Stimulated activated CD4-positive, alpha-beta T cell treated with anti-CD3 and anti-CD28 coated beads, Interleukin-2, amount 100 ng/mL, for 24 hours (primary cell): ENCODE measurements around the gene MORN1.

Experiments
- DNase-seq, 2 donors: peaks; one replicate each; pipeline ENCODE4 v3.0.0-alpha.2; 2020

Gene MORN1

DNA sequence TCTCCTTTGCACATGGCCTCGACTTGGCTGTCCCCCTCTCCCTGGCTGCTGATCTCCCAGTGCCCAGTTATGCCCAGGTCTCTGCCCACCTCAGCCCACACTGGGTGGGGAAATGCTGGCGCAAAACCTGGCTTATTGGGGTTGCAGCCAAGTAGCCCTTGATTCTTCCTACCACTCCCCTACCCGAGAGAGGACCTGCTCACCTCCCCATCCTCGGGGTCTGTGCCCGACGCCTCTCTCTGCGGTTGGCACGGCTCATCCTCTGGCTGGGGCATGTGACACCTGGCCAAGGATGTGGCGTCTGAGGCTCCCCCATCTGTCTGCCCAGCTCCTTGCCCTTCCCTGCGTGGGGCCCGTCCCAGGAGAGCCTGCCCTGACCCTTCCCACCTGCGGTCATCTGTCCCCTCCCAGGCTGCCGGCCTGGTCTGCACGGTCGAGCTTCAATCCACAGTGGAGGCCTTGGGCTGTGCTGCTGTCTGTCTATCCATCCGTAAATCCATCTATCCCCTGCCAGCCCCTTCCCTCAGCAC is 27.5 kb upstream of the MORN1 start:
- no peak for DNase-seq

DNA sequence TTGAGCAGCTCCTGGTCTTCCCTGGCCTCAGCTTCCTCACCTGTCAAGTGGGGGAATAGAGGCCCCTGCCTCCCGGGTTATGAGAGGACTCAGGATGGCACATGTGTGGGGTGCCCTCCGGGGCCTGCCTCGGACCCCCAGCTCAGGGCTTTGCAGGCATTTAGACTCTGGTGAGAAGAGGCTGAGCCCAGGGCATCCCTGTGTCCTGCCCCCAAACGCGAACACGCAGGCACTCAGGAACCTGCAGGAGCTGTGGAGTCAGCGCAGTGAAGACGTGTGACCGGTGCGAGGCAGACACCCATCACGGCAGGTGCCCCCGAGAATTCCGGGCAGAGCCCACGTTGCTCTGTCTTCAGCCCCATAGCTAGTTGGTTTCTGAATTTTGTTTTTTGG is 26.5 kb upstream of the MORN1 start:
- DNase-seq: no peak

DNA sequence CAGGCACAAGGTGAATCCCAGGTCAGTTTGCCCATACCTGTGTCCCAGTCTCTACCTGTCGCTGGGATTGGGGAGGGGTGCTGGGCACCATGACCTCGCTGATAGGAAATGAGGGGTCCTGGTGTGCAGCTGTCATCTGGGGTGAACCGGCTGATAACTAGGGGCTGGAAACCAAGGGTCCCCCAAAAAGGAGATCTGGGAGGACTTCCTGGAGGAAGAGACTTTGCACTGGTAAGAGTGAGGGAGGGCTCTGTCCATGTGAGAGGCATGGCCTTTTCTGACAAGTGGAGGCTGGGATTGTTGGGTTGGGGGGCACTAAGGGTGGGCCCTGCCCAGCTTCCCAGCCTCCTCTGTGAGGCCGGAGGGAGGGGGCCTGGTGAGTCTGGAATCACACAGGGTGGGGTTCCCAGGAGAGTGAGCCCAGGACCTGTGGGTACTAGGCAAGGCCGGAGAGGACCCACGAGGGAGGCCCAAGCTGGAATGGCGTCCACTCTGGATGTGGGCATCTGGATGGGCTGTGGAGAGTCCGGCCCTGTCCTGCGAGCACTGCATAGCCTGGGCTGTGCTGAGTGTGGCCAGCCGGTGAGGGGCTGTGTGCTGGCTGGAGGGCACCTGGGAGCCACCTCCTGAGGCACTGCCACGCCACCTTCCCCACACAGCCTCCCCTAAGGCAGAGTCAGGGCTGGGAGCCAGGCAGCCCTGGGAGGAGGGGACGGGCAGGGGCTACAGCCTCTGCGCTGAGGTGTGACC is 25.9 kb upstream of the MORN1 start:
- DNase-seq: no peak

DNA sequence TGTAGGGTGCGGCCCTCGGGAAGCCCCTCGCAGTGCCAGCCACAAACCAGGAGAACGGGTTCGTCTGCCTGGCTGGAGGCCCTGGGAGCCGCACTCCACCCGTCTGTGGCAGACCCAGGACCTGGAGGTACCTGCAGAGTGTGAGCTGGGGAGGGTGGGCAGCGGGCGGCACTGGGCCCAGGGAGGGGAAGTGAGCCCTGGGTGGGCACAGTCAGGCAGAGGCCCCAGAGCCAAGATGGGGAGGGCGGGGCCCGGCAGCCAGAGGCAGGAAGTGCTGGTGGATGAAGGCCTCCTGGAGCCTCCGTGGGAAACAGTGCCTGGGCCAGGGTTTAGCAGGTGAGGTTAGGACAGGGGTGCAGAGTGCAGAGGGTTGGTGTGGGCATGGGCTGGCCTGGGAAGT is 25.0 kb upstream of the MORN1 start:
- DNase-seq: peak; percentile 33 to 51

DNA sequence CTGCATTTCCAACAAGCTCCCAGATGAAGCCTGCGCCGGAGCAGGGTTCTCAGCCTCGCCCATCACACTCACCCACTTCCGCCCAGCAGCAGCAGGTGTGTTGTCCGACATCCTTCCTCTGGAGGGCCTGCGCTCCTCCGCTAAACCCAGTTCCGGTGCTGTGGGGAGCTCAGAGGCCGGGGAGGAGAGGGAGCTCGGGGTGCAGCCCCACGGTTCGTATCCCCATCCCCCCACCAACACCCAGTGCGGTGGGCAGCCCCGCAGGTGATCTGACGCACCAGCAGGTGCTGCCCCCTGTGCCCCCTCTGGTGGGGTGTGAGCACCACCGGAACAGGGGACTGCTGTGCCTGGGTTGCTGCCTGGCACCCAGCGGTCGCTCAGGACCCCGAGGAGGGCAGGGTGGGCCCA is 24.5 kb upstream of the MORN1 start:
- peak; percentile 43 to 64 for DNase-seq

DNA sequence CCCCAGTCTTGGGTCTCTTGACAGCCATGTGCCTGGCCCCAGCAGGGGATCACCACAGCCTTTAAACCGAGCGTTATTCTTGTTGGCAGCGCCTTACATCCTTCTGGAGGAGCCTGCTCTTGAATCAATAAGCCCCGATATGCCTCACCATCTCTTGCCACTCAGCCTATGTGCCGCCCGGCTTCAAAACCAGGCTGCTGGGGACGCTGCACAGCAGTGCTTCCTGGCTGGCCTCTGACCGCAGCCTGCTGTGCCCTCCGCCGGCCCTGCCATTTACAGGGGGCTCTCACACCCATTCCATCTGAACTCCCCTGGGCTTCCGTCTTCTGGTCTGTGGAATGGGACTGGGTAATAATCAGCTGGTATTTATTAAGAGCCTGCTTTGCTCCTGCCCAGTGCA is 24.0 kb upstream of the MORN1 start:
- DNase-seq: no peak

GRCh38 chr1:2414297-2414958 is 23.1 kb upstream of the MORN1 start:
- DNase-seq: peak; percentile 85

DNA sequence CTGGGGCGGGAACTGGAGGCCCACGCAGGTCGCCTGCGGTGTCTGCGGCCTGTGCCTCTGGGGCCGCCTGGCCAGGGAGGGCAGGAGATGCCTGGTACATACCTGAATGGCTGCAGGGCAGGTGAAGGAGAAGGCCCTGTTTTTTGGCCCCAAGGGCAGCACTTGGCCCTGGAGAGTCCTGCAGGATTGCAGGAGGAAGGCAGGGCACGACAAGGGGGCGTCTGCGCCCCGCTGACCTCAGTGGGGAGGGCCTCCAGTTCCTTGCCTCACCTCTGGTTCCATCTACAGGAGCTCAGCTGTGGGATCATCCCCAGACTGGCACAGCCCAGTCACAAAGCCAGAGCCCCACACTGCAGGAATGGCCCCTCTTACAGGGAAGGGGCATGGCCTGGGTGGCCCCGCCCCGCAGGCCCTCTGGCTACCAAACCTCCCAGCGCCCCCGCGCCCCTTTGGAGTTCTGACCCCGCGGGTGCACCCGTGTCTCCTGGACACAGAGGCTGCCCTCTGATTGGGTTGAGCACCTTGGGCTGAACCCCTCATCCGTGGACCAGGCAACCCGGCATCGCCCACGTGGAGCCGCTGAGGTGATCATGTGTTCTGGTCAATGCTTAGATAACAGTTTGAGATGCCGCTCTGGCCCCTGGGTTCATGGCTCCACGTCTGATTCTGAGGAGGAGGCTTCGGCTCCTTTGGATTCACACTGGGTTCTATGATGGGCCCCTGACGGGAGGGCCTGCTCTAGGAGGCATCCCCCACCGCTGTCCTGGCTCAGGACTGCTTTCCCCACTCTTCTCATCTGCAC is 22.3 kb upstream of the MORN1 start:
- DNase-seq: peak in 1 of 2 donors; percentile 43

DNA sequence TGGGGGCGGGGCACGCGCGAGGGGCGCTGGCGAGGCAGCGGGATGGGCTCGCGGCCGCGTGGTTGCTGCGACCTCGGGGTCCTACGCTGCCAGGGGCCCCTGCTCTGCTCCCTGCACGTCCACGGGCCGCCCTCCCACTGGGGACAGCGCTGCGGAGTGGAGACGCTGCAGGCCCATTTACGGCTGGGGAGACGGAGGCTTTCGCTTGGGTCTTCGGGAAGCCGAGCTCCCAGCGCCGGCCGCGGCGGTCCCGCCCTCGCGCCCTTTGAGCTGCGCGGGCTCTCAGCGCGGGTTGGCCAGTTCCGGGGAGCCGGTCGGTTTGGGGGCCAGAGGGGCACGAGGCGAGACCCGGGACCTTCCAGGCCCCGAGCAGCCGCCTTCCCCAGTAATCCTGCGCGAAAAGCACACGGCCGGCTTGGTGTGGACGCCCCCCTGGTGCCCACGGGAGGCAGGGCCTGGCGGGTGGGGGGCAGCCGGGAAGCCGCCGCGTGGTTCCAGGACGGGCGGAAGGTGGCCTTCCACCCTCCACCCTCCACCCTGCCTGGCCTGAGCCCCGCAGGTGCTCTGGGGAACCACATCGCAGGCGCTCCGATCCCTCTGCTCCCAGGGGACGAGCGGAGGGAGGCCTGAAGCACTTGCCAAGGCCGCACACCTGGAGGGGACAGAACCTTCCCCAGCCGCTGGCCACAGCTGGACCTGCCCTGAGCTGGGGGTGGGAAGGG is 21.6 kb upstream of the MORN1 start:
- DNase-seq: peak in 1 of 2 donors; percentile 34

- peak; percentile 99 to 100 for DNase-seq
Observed at GRCh38 chr1:2412395-2412772, 21.0 kb upstream of the MORN1 start, which contains the start of gene PEX10. Gene PEX10 (minus strand): TSS chr1:2412564. CDS start chr1:2412502, 62 bp downstream.

- DNase-seq: no peak
Observed at GRCh38 chr1:2411801-2412394, 20.5 kb upstream of the MORN1 start.

DNA sequence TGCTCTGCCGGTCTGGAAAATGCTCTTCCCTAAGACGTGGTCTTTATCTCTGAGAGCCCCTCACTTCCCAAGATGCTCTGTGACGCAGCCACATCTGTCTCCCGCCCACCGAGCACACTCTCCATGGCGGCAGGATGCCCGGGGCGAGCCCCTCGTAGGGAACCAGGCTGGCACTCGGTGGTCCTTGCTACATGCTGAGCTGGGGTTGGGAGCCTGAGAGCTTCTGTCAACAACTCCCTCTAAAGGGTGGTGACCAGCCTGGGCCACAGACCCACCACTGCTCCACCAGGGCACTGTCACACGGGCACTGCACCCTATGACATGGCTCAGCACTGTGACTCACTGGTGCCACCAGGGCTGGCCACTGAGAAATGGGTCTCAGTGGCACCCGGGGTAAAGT is 18.4 kb upstream of the MORN1 start:
- DNase-seq: no peak

DNA sequence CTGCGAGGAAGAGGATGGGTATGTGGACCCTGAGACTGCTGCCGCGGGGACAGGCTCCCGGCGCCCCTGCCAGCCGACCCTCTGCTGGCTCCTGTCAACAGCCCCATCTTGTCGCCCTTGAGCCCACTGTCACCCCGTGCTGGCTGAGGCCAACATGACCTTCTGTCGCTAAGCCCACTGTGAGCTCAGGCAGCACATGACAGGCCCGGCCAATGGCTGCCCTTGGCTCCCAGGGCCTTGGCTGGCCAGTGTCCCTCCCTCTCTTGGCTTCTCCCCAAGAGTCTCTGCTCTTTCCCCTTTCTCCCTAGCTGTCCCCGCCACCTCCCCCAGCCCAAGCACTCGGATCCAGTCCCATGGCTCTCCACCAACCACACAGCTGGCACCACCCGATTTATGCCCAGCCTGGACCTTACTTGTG is 17.5 kb upstream of the MORN1 start:
- no peak for DNase-seq

DNA sequence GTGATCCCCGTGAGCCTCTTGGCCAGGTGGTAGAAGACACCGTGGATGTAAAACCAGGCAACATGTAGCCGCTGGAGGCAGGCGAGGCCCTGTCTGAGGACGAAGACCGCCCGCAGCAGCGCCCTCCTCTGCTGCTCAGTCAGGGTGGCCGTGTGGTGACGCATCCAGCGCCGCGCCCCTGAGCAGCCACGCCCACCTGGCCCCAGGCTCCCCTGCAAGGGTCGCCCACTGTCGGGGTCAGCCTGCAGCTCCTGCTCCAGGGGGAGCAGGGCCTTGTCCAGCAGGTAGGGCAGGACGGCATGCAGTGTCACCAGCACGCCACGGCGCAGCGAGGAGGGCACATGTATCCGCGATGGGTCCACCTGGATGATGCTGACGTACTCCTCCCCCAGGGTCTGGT is 17.1 kb upstream of the MORN1 start:
- DNase-seq: no peak

DNA sequence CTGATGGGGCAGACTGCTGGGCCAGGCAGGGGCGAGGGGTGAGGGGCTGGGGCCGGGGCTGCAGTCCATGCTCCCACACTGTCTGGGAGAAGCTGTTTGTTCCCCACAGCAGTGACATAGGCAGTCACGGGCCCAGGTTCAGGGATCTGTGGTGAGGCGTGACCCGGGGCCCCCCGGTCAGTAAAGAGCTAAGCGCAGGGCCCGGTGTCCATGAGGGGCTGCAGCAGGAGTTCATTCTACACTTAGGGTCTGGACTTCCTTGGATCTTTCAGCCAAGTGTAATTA is 16.6 kb upstream of the MORN1 start:
- DNase-seq: no peak

DNA sequence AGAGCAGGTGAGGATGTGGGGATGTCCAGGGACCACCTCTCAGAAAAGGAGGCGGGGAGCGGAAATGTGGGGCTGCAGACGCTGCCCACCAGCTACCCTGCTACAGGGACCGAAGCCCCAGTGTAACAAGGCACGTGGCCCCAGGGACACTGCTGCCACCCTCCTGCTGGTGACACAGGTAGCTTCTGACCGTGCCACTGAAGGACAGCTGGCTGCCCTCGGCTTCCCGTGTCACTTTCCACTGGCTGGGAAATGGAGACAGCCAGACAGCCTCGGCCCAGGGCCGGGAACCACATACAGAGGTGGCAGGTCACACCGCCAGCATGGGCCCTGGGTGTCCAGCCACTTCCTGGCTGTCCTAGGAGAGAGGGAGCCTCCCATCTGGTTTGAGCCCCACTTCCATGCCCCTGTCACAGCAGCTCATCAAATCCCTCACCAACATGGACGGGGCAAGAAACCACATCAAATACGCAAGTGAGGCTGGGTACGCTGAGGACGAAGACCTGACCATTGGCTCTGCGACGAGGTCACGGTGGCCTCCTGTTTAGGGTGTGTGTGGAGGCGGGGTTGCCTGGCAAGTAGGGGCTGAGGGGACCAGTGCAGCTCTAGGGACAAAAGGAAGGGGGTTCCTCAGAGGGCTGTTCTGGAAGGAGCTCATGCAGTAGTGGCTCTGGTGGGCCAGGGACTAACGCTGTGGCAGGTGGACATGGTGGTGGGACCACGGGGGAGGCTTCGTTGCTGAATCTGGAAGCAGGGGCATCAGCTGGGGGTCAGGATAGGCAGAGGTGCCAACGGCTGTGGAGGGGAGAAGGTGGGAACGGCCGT is 16.0 kb upstream of the MORN1 start:
- no peak for DNase-seq

GRCh38 chr1:2406451-2407041 is 15.2 kb upstream of the MORN1 start:
- DNase-seq: no peak

- no peak for DNase-seq
Observed at GRCh38 chr1:2405588-2406295, 14.4 kb upstream of the MORN1 start.

DNA sequence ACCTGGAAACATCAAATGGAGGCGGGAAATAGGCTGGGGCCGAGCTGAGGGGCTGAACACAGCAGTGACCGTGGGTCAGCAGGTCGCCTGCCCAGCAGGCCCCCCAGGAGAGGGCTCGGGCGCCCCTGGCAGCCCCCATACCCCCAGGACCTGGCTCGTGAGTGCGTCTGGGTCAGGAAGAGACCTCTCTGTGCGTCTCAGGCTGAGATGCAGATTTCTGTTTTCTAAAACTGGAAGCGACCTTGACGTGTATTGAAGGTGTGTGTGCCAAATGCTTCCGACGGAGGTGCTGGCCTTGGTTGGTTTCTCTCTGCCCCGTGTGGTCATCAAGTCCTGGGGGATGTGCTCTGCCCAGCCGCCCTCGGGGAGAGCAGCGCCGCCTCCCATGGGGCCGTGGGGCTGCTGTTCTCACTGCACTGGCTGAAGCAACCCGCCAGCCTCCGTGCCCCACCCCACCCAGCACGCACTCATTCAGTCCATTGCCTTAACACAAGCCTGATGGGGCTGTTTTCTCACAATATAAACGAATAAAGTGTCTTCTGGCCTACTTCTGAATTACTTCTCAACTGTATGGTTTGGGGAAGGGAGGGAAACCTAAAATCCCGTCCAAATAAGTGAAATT is 13.6 kb upstream of the MORN1 start:
- DNase-seq: no peak
